AG08395 (cell line): ENCODE measurements around the gene EXOC4.
"Not testable (repeated sequence)": the region's sequence is repeated elsewhere in the genome, so short reads cannot be mapped to it uniquely, and the experiment has no call there.

Experiments used
- DNase-seq: peaks from one replicate; pipeline ENCODE4 v3.0.0; 2012; ENCODE audit warnings: mixed read lengths, low spot score

EXOC4 gene

DNA sequence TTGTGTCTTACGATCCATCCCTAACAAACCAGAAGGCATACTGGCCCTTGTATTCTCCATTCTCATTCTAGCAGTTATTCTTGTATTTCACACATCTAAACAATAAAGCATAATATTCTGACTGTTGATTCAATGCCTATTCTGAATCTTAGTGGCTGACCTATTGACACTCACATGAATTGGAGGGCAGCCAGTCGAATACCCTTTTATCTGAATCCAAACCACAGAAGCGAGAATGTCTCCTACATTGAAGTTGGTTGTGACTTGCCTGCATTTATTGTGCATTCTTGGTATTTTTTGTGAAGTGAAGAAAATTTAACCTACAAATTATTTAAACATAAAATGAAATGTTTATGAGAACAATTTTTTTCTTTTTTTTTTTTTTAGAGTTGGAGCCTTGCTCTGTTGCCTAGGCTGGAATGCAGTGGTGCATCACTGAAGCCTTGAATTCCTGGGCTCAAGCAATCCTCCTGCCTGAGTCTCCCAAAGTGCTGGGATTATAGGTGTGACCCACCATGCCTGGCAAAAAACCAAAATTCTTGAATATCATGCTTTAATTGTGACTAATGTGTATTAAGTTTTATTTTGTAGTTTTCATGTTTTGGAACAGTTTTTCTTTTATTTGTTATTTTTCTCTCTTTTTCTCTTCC, 22.7 kb downstream of the EXOC4 start:
- no peak for DNase-seq

DNA sequence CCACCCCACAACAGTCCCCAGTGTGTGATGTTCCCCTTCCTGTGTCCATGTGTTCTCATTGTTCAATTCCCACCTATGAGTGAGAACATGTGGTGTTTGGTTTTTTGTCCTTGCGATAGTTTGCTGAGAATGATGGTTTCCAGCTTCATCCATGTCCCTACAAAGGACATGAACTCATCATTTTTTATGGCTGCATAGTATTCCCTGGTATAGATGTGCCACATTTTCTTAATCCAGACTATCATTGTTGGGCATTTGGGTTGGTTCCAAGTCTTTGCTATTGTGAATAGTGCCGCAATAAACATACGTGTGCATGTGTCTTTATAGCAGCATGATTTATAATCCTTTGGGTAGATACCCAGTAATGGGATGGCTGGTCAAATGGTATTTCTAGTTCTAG, 26.1 kb downstream of the EXOC4 start:
- DNase-seq: not testable (repeated sequence)

DNA sequence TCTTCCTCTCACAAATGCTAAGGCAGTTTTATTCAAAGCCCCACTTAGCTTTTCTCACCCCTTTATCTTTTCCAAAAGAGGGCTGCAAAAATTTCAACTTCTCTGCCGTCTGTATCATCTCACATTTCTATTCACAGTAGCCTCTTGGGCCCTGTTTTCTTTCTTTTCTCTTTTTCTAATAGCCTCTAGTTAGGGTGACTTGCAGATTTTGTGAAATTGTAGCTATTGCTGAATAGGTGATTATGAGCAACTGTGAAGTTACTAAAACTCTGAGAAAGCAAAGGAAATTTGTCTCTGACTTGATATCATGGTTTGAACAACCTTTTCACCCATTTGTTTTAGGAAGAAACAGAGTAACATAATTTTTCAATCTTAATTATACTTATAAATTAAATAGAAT, 29.2 kb downstream of the EXOC4 start:
- no peak for DNase-seq

DNA sequence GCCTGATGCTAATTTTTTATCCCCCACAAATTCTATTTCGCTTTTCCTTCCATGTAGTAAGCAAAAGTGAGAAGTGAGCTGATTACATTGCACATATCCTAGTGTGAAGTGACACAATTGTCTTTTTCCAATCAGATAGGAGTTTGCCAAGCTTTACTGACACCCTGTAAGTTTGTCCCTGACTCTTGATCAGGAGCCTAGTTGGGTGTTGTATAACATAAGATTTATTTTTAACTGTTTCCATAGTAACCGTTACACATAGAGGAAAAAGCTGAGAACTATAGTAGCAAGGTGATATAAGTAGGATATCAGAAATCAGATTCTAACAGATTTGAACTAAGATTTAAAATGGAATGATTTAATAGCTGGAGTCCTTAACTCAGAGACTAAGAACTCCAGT, 31.2 kb downstream of the EXOC4 start:
- DNase-seq: no peak

DNA sequence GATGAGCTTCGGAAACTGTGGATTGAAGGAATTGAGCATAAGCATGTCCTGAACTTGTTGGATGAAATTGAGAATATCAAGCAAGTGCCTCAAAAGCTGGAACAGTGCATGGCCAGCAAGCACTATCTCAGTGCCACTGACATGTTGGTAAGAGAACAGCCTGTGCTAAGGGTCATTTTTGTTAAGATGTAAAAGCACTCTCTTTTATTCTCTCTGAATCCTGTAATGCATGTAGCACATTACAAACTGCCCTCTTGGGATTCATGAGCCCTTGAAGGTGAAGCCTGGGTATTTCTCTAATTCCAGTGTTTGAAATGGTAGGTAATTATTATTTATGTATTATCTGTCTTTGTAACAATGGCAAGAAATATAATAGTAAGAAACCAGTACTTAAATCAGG, 36.1 kb downstream of the EXOC4 start:
- no peak for DNase-seq

DNA sequence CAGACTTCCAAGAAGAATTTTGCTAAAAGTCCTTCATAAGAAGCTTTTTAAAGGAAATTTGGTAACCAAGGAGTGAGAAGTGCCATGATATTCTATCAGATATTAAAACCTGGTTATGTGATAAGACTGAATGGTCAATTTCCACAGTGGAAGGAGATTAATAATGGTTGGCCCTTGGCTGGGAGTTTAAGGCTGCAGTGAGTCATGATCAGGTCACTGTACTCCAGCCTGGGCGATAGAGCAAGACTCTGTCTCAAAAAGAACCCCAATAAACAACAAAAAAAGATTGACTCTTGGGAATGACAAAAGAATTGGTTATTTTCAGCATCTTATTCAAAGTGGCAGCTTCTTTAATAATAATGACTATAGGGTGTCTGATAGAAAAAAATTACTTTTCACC, 37.2 kb downstream of the EXOC4 start:
- no peak for DNase-seq

DNA sequence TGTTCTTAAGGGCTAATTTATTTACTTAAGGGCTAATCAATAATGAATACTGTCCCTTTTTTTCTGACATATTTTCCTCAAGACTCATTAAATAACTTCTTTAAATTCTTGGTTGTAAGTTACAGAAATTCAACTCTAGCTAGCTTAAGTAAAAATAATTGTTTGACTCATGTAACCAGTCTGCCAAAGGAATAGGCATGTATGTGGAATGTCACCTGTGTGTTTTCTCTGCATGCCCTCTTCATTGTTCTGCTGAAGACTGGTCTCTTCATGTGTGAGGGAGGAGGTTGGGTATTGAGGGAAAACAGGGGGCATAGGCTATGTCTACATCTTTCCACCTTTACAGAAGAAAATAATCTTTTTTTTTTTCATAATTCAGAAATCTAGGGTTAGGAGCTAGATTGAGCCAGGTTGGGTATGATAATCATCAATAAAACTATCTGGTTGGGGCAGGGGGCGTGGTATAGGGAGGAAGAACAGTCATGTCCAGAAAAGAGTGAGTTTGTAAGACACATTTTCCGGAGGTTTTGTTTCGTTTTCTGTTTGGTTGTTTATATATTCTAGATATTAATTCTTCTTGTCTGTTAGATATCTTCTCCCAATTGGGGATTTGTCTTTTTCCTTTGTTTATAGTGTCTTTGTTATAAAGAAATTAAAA, 37.9 kb downstream of the EXOC4 start:
- DNase-seq: no peak

DNA sequence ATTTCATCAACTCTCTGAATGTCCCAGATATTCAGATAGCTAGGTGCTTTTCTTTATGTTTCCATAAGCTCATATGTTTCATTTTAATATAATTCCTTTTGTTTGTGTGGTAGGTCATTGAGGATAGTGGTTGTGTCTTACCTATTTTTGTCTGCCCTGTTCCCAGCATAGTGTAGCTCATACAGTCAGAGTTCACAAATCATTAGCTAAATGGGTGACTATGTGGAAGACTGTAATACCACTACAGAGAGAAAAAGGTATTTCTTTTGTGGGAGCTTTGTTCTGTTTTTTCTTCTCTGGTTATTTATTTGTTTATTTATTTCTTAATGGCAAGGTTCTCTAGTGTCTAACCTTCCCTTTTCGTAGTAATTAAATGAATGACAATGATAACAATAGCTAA, 39.8 kb downstream of the EXOC4 start:
- DNase-seq: no peak

DNA sequence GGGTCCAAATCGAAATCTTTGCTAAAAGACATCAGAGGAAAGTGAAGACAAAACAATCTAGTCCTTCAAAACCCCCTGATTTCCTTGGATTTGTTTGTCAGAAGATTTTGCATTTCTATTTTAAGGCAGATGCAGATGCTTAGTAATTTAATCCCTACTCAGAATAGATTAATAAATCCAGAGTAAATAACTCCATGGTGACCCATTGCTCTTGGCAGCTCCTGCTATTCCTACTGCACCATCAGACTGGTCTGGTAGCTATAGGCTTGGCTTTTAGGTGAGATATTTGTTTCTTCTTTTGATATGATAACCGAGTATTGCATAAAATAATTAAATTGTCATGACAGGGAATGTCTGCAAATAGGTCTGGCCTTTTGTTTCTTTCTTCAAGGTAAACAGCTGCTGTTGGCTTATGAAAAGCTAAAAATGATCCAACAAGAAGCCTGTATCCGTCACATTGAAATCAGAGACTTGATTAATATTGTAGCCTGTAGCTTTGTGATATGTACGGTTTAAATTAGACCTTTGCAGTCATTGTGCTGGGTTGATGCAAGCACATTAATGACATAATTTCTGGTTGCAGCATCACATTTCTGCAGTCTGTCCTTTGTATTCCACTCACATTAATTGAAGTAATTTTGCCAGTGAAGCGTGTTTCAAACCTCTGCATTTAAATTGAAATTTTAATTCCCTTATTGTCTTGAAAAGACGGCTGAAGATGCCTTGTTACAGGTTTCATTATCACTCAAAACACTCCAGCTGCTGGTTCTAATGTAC, 40.7 kb downstream of the EXOC4 start:
- DNase-seq: no peak

DNA sequence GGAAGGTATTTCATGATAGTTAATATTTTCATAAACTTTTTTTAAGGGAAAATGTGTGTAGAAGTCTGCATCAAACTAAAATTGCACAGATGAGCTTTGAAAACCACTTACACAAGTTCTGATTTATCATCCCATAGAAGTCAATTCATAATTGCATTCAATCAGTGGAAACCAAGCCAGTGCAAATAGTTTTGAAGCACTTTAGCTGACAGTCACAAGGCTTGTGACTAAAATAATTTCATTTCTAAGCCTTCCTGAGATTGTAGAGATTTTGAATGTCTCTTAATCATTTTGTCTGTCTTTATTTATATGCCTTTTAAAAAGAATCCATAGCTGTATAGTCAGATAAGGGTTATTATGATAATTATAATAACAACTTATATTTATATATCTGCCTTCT, 41.4 kb downstream of the EXOC4 start:
- no peak for DNase-seq

DNA sequence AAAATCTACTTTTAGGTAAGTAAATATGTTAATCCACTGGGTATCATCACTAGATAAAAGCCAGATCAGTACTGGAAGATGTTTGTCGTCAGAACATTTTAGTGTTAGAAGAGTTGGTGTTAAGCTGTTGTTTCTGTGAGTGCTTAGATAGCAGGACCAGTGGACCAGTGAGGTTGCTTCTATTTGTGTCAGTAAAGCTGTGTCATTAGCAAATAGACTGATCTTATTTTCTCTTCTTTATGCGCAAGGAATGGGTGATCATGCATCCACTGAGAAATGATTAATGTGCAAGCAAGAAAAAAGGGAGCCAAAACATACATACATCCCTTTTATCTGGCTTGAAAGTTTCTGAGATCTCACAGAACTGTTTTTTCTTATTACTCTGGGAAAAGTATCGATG, 42.6 kb downstream of the EXOC4 start:
- DNase-seq: no peak

DNA sequence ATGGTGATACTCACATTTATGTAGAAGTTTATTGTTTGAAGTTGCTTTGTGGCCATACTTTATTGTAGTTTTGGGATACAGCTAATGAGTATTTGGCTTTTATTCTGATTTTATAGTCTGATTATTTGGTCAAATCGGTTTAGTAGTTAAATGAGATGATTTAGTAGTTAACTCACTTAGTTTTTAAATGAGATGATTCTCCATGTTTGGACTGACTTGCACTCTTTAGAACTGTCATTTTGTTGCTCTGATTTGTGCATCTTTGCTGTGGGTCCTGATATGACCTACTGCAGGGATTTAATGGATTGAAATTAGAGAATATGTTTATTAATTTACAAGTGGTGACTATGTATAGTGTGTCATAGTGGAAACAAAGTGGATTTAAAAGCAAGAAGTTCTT, 44.2 kb downstream of the EXOC4 start:
- DNase-seq: no peak

DNA sequence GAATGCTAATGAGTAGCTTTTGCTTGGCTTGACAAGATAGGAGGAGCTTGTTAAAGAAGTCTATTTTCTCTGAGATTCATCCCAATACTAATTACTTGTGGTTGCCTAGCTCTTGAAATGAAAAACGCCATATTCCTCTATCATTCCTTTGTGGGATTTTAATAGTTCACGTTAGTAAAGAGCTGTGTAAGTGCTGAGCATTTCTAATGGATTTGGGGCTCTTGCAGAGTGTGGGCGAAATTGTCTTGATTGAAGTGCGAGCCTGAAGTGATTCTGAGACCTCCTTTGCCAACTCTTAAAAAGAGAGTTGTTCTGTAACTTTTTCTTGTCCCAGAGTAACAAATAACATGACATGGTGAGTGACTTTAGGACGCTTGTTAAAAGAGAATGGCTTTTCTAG, 45.2 kb downstream of the EXOC4 start:
- DNase-seq: no peak

DNA sequence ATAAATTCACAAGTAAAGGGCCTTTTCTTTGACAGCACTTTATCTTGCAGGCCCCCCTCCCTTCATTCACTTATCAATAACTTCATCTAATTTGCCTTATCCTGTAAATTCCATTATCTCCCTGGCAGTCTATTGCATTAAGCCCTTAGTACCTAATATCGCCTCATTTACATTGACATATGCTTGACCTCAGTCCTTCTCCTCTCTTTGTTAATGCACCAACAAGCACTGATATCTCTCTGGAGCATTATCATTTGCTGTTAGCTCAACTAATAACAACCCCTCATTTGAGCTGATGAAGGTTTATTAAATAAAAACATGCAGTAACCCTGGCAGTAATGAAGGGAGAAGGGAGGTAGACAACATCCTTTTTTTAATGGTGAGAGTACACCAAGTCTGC, 46.8 kb downstream of the EXOC4 start:
- no peak for DNase-seq

DNA sequence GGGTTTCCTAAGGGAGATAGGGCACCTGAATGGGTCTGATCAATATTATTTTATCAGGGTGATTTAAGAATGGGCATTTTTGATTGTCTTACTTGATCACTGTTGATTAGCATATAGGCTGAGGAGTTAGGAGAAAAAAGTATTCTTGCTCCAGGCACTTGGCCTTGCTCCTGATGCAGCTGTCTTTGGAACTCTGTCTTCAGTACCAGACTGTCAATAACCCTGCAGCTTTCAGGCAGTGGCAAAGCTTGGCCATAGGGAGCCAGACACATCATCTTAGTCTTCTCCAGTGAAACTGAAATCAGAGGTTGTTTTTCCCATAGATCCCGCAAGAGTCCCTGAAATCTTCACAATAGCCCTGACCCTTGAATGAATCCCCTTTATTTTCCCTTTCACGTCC, 47.2 kb downstream of the EXOC4 start:
- DNase-seq: no peak

DNA sequence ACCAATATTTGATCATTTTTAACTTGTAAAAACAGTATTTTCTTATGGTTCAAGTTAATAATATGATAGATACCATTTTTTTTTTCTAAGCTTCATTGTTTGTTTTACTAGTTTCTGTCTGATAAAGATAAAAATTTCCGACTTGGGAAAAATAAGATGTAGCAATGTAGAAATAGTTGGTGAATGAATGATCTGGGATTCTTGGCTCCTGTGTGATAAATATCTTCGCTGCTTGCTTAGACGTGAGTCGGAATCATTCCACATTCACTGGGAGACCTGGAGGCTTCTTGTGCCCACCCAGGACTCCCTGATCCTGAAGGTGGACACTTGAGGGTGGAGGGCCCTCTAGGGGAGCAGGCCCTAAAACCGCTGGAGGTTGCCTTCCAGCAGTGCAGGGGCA, 47.9 kb downstream of the EXOC4 start:
- no peak for DNase-seq

DNA sequence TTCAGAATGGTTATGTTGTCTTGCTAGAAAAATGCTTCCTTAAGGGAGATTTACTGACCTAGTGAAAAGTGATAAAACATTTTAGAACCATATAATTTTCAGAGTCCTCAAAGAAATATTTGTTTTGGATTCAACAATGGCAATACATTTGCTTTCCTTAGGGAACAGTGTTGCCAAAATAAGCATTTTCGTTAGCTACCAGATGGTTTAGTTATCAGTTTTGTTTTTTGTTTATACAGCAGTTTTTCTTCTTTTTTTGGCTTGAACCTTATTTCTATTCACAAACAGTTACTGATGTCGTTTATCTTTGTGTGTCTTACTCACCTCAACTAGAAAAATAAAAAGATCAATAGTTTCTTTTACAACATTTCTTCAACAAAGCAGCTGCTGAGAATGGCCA, 48.6 kb downstream of the EXOC4 start:
- DNase-seq: no peak

DNA sequence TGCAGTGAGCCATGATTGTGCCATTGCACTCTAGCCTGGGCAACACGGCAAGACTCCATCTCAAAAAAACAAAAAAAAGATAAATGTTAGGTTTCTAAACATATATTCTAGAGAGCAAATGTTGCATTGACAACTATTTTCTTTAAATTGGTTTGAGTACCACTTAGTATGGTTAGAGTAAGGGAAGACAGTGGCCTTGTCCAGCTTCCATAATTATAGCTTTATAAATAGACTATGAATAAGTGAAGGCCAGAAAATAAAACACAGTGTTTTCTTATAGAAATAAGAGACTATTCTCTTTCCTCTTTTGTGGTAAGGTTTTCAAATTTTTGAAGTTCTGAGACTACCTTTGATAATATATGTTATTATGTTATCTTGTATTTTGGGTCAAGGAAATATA, 50.5 kb downstream of the EXOC4 start:
- no peak for DNase-seq

DNA sequence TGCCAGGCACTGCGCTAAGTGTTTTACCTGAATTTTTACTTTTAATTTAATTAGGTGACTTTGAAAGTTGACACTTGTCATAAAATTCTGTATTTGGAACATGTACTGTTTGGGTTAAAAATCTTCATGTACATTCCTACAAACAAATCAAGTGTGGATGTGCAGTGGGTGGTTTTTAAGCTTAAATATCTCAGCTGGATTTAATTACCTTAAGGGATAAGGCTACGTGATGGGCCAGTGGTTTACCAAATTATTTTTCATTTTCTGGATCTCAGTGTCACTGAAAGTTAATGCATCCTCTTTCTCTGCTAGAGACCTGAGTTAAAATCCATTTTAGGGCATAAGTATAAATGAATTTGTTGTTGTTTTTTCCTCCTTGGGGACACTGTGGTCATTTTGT, 51.1 kb downstream of the EXOC4 start:
- no peak for DNase-seq

DNA sequence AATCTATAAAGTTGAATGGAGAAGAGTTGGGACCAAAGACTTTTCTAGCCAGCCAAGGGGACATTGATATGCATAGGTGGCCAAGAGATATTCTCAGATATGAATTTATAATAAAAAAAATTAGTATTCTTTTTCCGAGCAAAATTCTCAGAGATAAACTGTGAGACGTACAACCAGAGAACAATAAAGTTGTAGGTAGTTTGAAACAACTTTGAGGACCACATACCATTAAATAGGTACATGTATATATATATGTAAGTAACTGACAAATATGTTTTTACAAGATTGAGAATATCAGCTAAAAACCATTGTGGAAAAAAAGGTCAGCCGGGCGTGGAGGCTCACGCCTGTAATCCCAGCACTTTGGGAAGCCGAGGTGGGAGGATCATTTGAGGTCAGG, 56.5 kb downstream of the EXOC4 start:
- no peak for DNase-seq

DNA sequence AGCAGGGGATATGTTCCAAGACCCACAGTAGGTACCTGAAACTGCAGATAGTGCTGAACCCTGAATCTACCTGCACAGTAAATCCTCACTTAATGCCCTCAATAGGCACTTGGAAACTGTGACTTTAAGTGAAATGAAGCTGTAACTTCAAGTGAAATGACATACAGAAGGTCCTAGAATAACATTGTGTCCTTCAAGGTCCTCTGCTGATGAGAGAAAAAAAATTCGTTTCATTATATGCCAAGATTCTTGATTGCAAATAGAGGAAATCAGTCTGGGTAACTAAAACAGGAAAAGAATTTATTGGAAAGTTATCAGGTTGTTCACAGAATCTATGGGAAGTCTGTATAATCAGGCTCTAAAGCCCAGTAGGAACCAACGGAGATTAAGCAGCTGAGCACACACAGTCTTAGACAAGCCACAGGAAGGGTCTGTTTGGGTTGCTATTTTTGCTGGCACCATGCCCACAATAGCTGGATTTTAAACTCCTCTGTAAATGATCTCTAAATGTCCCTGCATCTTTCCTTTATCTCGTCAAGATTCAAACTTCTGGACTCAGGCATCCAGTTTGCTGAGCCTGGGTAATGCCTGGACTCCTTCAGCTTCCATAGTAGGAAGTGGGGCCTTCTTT, 57.5 kb downstream of the EXOC4 start:
- no peak for DNase-seq

DNA sequence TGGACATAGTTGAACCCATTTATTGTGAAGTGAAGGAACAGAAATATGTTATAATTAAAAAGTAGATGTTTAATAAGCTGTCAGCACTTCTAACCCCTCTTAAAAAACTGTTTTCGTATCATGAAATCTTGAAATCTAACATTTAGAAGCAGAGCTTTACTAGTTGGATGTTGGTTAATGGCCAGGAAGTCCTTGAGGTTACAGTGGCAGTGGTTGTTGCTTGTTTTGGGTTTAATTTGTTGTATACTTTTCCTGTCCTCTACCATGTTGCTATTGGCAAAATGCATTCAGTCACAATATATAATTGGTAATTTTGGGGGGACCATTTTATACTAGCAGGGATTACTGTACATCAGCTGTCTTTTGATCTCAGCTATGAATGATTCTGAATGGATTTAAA, 60.7 kb downstream of the EXOC4 start:
- DNase-seq: no peak

DNA sequence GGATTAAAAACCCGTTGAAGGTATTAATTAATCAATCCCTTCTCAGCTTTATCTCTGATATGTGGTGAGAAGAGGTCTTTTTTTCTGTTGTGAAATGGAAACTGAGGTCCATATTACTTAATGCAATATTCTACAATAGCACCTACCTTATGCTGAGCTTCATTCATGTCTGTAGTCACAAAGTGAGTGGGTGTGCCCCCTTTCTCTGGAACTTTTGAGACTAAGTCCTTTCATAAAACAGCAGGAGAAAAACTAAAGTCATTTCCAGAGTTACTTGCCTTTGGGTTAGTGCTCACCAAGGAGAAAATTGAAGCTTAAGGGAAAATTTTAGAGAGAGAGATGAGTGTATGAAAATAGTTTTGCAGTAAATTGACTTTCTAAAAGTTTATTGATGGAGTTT, 61.2 kb downstream of the EXOC4 start:
- no peak for DNase-seq
